GM04504 (cell line): Measurements from ENCODE around the gene MBTPS2.
"Not testable (repeated sequence)": the region's sequence is repeated elsewhere in the genome, so short reads cannot be mapped to it uniquely, and the experiment has no call there.

Experiments
- DNase-seq: peaks from one replicate; pipeline ENCODE4 v3.0.0-alpha.2; 2012; ENCODE audit warnings: low read depth

MBTPS2 gene

GRCh38 chrX:21839334-21840192 is at the start of gene MBTPS2:
Gene MBTPS2 (plus strand): TSS chrX:21839617. CDS start chrX:21839735, 118 bp downstream.
- peak; percentile 64 for DNase-seq

- DNase-seq, result no peak
Measured at GRCh38 chrX:21798677-21799219, 40.7 kb upstream of the MBTPS2 start.

- DNase-seq, result no peak
Measured at GRCh38 chrX:21799767-21800166, 39.6 kb upstream of the MBTPS2 start.

DNA sequence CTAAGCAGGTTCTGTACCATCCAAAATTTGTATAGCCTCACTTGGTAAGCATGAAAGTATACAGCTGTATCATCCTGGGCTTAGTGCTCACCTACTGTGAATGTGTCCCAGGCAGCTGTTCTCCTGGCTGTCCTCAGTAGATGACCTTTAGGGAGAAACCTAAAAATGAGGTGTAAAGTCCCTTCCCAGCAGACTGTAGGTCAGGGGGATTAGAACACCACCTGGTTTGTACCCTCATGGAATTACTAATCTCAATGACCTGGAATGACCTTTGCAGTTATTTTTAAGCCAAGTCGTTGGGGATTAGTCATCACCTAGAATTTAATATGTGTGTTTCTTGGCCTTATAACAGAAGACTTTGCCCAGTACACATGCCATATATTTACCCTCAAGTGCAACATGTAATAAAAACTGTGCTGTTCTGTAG is 39.1 kb upstream of the MBTPS2 start:
- DNase-seq, result no peak

DNA sequence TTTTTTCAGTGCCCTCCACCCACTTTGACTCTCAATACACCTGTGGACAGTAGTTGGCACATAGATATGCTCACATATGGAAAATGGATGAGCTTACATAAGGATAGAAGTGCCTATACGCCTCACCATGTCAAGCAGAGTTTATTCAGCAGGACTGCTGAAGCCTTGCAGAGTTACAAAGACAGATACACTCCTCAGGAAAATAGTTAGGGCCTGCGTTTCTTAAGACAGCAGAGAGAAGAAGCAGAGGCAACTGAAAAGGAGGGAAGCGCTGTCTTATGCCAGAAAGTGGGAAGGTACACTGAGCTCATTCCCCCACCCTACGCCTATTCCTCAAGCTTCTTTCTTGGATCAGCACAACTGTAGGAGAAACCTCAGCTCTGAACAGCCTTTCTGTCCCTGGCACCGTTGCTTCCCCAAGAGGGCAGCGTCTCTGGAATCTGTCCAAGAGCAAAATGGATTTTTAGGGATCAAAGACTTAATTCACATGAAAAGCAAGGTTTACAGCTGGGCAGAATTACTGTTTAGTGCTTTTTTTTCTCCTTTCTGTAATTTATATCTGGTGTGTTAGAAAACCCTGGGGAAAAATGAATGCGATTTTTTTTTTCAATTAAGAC is 37.3 kb upstream of the MBTPS2 start:
- DNase-seq, result no peak

DNA sequence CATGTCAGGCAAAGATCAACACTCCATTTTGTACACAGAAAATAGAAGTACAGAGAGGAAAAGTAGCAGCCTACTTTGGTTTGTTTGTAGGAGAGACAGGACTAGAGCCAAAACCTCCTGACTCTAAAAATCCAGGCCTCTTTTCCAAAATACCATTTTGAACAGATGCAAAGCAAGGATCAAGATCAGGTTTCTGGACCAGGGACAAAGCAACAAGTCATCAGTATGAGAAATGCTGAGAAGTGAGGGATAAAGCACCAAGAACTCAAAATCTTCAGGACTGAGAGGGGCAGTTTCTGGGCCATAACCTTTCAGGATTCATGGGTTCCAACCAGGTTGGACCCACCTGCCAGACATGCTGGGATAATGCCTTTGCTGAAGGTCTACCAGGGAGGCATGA is 36.6 kb upstream of the MBTPS2 start:
- DNase-seq, result no peak

DNA sequence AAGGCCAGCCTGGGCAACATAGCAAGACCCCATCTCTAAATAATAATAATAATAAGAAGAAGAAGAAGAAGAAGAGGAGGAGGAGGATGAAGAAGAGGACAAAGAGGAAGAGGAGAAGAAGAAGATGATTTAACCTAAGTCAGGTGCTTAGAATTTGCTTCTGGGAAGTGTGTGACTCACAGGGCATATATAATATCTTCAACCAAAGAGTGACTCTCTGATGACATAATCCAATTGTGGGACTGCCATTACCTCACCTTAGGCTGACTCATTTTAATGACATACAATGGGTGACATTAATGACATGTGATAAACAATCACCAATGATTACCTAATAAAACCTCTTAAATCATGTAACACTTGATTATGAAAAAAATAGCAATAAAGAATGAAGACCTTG is 32.7 kb upstream of the MBTPS2 start:
- no peak for DNase-seq

DNA sequence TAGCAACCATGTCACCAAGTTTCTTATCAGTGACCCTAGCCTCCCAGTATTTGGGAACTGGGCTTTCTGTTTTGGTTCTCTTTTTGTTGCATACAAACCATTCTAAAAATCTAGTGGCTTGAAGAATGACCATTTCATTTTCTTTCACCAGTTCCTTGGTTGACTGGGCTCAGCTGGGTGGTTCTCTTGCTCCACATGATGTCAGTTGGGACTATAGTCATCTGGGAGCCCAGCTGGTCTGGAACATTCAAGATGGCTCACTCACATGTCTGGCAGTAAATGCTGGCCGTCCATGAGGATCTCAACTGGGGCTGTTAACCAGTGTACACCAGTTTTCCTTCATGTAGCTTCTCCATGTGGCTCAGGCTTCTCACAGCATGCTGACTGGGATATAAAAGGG is 27.6 kb upstream of the MBTPS2 start:
- DNase-seq, result no peak

- no peak for DNase-seq
Measured at GRCh38 chrX:21812628-21813027, 26.8 kb upstream of the MBTPS2 start.

- DNase-seq, result no peak
Measured at GRCh38 chrX:21813612-21814368, 25.6 kb upstream of the MBTPS2 start.

DNA sequence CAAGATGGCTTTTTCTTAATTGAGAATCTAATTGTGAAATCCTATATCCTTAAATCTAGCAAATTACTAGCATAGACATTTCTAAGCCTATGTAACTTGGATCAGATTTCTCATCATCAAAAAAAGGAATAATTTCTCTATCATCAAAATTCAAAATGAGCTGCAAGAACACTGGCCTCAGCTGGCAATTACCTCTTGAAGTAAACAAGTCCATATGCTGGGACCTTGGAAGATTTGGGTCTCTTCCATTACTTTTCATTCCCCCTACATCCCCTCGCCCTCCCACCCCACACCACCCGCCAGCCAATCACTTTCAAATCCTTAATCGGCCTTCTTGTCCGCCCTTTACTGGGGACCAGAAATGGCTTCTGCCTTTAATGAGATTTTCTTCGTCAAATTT is 23.3 kb upstream of the MBTPS2 start:
- no peak for DNase-seq

DNA sequence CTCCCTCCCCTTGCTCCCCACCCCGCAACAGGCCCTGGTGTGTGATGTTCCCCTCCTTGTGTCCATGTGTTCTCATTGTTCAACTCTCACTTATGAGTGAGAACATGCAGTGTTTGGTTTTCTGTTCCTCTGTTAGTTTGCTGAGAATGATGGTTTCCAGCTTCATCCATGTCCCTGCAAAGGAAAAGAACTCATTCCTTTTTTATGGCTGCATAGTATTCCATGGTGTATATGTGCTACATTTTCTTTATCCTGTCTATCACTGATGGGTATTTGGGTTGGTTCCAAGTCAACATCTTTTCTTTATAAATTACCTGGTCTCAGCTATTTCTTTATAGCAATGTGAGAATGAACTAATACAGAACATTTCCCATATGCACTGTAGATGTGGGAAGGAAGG is 19.2 kb upstream of the MBTPS2 start:
- not testable (repeated sequence) for DNase-seq

- DNase-seq, result no peak
Measured at GRCh38 chrX:21821875-21822274, 17.5 kb upstream of the MBTPS2 start.

GRCh38 chrX:21831496-21831895 is 7.9 kb upstream of the MBTPS2 start:
- DNase-seq, result no peak

GRCh38 chrX:21837056-21837455 is 2.4 kb upstream of the MBTPS2 start:
- DNase-seq, result no peak

- DNase-seq, result no peak
Measured at GRCh38 chrX:21838937-21839333, 482 bp upstream of the MBTPS2 start.

DNA sequence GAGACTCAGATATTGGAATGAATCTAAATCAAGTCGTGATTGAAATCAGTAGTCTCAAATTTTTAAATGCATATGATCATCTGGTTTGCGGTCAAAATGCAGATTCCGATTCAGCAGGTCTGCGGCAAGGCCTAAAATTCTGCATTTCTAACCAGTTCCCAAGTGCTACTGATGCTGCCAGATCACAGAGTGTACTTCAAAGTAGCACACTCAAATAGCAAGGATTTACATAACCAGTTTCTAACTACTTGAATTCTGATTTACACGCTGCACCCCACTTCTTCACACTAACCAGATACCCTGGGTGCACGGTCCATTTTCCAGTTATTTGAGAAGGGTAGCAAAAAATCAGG is 752 bp downstream of the MBTPS2 start:
- DNase-seq, result no peak

DNA sequence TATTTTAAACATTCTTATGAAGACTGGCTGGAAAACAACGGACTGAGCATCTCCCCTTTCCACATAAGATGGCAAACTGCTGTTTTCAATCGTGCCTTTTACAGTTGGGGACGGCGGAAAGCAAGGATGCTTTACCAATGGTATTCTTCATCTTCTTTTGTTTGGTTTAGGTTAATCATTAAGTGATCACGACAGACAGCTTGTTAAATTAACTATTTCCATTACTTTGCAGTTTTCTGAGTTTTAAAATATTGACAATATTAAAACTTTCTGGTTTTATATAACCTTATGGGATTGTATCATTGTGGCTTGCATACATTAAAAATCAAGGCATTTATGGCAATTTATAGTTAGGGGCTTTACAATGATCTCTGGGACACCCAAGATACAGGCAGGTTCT is 3.8 kb downstream of the MBTPS2 start:
- DNase-seq, result no peak

- no peak for DNase-seq
Measured at GRCh38 chrX:21845096-21845495, 5.7 kb downstream of the MBTPS2 start.

- no peak for DNase-seq
Measured at GRCh38 chrX:21847342-21847741, 7.9 kb downstream of the MBTPS2 start.

GRCh38 chrX:21853578-21853977 is 14.2 kb downstream of the MBTPS2 start:
- DNase-seq, result no peak

DNA sequence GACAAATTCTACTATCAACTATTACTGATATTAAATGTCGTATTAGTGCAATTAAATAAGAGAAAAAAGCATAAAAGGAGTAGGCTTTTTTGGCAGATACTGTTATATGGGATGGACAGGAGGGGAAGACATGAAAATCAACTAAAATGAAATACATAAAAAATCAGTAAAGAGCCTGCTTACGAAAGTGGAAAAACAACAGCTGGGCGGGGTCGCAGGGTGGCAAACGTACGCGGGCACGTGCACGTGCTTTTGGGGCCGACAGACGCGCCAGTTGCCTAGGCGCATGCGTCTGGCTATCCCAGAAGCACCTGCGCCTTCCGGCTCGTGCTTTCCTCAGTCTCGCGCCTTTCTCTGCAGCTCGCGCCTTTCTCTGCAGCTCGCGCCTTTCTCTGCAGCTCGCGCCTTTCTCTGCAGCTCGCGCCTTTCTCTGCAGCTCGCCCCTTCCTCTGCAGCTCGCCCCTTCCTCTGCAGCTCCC is 16.6 kb downstream of the MBTPS2 start, which contains the start of gene YY2:
YY2 (plus strand) TSS at position 51 of the 479 bp plus-strand sequence. CDS start 498 bp downstream, outside the sequence.
- DNase-seq, result no peak
